Measurements from ENCODE around the gene CAP2. TPM values are rescaled to one million over a fixed set of nuclear protein-coding genes. Genes with fewer than 3 reads are reported as not detected.

The CAP2 gene
- total and polyA plus RNA-seq, 9 of the 15 experiments (the other 6 are each of a cell fraction or from before 2014, with no cell fraction given), result not detected

GRCh38 chr6:17584241-17584803, 190.9 kb downstream of the CAP2 start (continued):
- TF ChIP-seq, protein P1, sequence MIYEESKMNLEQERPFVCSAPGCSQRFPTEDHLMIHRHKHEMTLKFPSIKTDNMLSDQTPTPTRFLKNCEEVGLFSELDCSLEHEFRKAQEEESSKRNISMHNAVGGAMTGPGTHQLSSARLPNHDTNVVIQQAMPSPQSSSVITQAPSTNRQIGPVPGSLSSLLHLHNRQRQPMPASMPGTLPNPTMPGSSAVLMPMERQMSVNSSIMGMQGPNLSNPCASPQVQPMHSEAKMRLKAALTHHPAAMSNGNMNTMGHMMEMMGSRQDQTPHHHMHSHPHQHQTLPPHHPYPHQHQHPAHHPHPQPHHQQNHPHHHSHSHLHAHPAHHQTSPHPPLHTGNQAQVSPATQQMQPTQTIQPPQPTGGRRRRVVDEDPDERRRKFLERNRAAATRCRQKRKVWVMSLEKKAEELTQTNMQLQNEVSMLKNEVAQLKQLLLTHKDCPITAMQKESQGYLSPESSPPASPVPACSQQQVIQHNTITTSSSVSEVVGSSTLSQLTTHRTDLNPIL (CRISPR knock-in tag; IDR thresholded peaks at IDR 0.05), result no peak
- TF ChIP-seq MEIS2 (IDR thresholded peaks at IDR 0.05; ENCODE audit: partially characterized antibody) (no peak), CREBBP (IDR thresholded peaks at IDR 0.05; ENCODE audit: low read depth, low read length) (no peak), ZNF445 (CRISPR knock-in tag; IDR thresholded peaks at IDR 0.05; ENCODE audit: low read depth) (no peak), ARID2 (IDR thresholded peaks at IDR 0.05) (peak; percentile 60; the same call in 1 of the 2 replicates), PHB2 (IDR thresholded peaks at IDR 0.05; ENCODE audit: low read depth) (no peak), AFF1 (IDR thresholded peaks at IDR 0.05; ENCODE audit: low read depth in 1 of 2, partially characterized antibody in 2 of 2) (peak in 1 of 2 experiments; percentile 27), ZC3H11A (IDR thresholded peaks at IDR 0.05; ENCODE audit: low read depth, low read length) (0 out of 2 replicates have a peak, but pooled peaks have one; percentile 65), VEZF1 (CRISPR knock-in tag; IDR thresholded peaks at IDR 0.05) (peak; percentile 36), DIDO1 (tag; IDR thresholded peaks at IDR 0.05; ENCODE audit: low read depth) (no peak), ZNF507 (tag; conservative IDR thresholded peaks at IDR 0.05) (no peak), ZNF77 (CRISPR knock-in tag; IDR thresholded peaks at IDR 0.05) (no peak), PKNOX1 (IDR thresholded peaks at IDR 0.05) (no peak), RFX5 (IDR thresholded peaks at IDR 0.05; ENCODE audit: low read depth, low read length) (0 out of 2 replicates have a peak, but pooled peaks have one; percentile 45), EP300 (IDR thresholded peaks at IDR 0.05; ENCODE audit: low read length) (peak; percentile 16; the same call in 1 of the 2 replicates), FOXP4 (CRISPR knock-in tag; IDR thresholded peaks at IDR 0.05; ENCODE audit: borderline replicate concordance) (no peak)
